ENCODE measurements around the gene AHCY.
"Not testable (repeated sequence)": the region's sequence is repeated elsewhere in the genome, so short reads cannot be mapped to it uniquely, and the experiment has no call there.

The AHCY gene

DNA sequence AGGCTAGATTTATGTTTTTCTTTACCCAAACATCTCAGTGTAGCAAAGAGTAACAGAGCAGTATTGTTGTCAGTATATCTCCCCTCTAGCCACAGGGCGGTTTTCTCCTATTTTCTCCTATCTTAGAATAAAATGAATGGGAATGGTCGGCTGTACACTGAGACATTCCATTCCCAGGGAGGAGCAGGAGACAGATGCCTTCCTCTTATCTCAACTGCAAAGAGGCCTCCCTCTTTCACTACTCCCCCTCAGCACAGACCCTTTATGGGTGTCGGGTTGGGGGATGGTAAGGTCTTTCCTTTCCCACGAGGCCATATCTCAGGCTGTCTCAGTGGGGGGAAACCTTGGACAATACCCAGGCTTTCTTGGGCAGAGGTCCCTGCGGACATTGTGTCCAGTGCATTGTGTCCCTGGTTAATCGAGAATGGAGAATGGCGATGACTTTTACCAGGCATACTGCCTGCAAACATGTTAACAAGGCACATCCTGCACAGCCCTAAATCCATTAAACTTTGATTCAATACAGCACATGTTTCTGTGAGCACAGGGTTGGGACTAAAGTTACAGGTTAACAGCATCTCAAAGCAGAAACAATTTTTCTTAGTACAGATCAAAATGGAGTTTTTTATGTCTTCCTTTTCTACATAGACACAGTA, 50.6 kb downstream of the AHCY start:
- DNase-seq = not testable (repeated sequence)

GRCh38 chr20:34251619-34252018, 51.5 kb downstream of the AHCY start:
- DNase-seq = no peak

DNA sequence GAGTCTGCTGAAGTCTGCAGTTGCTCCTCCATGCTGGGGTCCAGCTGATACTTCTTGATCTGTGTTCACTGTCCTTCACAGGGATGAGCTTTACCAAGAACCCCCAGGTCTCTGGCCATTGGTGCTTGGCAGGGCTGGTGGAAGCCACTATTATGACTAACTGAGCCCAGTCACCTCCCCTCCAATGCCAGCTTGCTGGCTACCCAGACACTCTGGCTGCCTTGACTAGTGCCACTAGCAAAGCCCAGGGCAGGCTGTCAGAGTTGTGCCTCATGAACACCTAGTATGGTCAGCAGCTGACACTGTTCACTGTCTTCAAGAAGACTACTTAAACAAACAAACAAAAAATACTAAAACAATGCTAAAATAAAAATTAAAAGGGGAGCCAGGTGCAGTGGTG, 53.1 kb downstream of the AHCY start:
- DNase-seq = no peak

GRCh38 chr20:34249291-34249690, 53.9 kb downstream of the AHCY start:
- no peak for DNase-seq

GRCh38 chr20:34246126-34246626, 57.0 kb downstream of the AHCY start:
- no peak for DNase-seq

GRCh38 chr20:34243377-34243776, 59.8 kb downstream of the AHCY start:
- DNase-seq = no peak

DNA sequence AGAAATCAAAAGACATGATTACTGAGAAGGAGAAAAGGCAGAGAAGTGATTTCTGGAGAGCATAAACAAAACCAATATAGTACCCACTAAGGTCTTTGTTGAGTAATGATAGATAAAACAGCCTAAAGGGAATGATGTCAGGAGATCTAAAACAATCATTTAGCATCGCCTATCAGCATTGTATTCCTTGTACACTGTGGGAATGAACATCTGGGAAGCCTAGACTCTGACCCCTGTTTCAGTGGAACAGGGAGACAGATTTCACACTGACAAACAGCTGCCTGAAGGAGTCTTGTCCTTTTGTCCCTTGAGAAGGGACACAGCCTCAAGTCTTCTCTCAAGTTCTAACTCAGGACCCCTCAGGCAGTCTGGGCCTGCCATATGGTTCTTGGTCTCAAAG, 60.3 kb downstream of the AHCY start:
- no peak for DNase-seq

- not testable (repeated sequence) for DNase-seq
These were observed 61.1 kb downstream of the AHCY start for GRCh38 chr20:34242015-34242414.

- DNase-seq = no peak
These were observed 62.2 kb downstream of the AHCY start, which contains the start of gene ASIP for GRCh38 chr20:34240693-34241615. Gene ASIP (plus strand): TSS chr20:34241423. CDS start chr20:34260375, 18,952 bp downstream.

DNA sequence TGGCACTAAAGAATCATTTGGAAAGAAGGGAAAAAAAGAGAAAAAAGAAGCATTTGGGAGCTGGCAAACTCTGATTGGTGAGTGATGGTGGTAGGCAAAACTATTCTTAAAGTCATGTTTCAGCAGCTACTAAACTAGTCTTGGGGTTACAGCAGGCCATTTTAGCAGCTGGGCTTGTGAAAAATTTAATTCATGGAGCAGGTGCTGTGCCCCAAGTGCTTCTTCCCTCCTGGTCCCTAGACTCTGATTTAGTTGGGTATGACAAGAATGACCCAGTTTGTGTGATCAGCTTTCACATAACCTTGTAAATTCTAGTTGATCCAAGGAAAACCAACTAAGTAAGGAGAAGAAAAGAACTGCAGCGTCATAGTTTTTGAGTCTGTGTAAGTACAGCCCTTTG, 63.0 kb downstream of the AHCY start:
- DNase-seq = no peak

DNA sequence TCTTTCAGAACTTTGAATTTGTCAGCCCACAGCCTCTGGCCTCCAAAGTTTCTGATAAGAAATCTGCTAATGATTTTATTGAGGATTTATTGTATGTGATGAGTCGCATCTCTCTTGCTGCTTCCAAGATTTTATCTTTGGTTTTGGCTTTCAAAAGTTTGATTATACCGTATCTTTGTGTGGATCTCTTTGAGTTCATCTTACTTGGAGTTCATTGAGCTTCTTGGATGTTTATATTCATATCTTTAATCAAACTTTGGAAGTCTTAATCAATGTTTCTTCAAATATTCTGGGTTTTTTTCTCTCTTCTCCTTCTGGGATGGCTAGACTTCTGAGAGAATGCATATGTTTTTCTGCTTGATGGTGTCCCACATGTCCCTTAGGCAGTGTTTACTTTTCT, 65.2 kb downstream of the AHCY start:
- DNase-seq = no peak

DNA sequence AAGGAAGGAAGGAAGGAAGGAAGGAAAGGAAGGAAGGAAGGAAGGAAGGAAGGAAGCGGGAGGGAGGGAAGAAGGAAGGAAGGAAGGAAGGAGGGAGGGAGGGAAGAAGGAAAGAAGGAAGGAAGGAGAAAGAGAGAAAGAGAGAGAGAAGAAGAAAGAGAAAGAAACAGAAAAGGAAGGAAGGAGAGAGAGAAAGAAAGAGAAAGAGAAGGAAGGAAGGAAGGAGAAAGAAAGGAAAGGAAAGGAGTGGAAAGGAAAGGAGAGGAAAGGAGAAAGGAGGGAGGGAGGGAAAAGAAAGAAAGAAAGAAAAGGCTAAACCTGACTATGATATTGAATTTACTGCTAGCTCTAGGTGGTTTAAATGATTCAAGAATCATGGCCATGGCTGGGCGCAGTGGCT, 67.3 kb downstream of the AHCY start:
- no peak for DNase-seq

GRCh38 chr20:34233687-34234086, 69.5 kb downstream of the AHCY start:
- DNase-seq = no peak

- DNase-seq = no peak
These were observed 70.6 kb downstream of the AHCY start for GRCh38 chr20:34232494-34233087.

DNA sequence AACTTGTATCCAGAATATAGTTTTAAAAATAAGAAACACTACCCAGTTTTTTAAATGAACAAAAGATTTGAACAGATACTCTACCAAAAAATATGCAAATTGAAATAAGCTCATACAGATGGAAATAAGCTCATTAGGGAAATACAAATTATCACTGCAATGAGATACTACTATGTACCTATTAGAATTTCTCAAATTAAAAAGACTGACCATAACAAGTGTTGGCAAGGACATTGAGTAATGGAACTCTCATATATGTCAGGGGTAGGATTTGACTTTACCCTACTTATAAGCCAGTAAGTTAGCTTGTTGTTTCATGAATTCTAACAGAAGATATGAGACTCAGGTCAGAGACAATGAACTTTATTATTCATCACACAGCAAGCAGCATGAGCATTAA, 71.5 kb downstream of the AHCY start:
- no peak for DNase-seq

All from activated CD8-positive, alpha-beta memory T cell treated with anti-CD3 and anti-CD28 coated beads, Interleukin-2, amount 50 U/mL, for 48 hours (primary cell).